SK-N-SH treated with all-trans-retinoic acid at 6 μM for 48 hours (cell line): ENCODE measurements around the gene DNAAF1.

Source experiments
- BACH2 ChIP-seq: fragments of 250-450 bp; sonication (Bioruptor Pico); IDR thresholded peaks from 2 replicates; pipeline ENCODE4 v1.9.0; 2021; ENCODE audit warnings: mild to moderate bottlenecking, borderline replicate concordance
- ESRRG ChIP-seq: fragments of 250-450 bp; sonication (Bioruptor Pico); IDR thresholded peaks from 2 replicates; pipeline ENCODE4 v1.6.1; 2021; ENCODE audit warnings: mild to moderate bottlenecking
- ISL1 ChIP-seq: fragments of 250-450 bp; sonication (Bioruptor Pico); IDR thresholded peaks from 2 replicates; pipeline ENCODE4 v2.1.2; 2022; ENCODE audit warnings: mild to moderate bottlenecking, moderate library complexity
- RARB ChIP-seq: fragments of 250-450 bp; sonication (Bioruptor Pico); IDR thresholded peaks from 2 replicates; pipeline ENCODE4 v1.8.0; 2021; ENCODE audit warnings: mild to moderate bottlenecking, moderate library complexity
- TOX ChIP-seq: fragments of 250-450 bp; sonication (Bioruptor Pico); IDR thresholded peaks from 2 replicates; pipeline ENCODE4 v1.8.0; 2021; ENCODE audit warnings: mild to moderate bottlenecking, moderate library complexity, borderline replicate concordance
- ZFP3 ChIP-seq: fragments of 250-450 bp; sonication (Bioruptor Pico); IDR thresholded peaks from 2 replicates; pipeline ENCODE4 v1.5.0; 2020; ENCODE audit warnings: mild to moderate bottlenecking, moderate library complexity
- ZFP30 ChIP-seq: fragments of 450-650 bp; formaldehyde crosslinking; IDR thresholded peaks from 2 replicates; pipeline ENCODE4 v1.5.0; 2022; ENCODE audit warnings: mild to moderate bottlenecking, moderate library complexity
- ZNF565 ChIP-seq: fragments of 450-650 bp; formaldehyde crosslinking; conservative IDR thresholded peaks from 2 replicates; pipeline ENCODE4 v1.5.0; 2020; ENCODE audit warnings: low read depth, mild to moderate bottlenecking, moderate library complexity
- ZNF70 ChIP-seq: fragments of 450-650 bp; formaldehyde crosslinking; IDR thresholded peaks from 2 replicates; pipeline ENCODE4 v1.5.0; 2020; ENCODE audit warnings: mild to moderate bottlenecking, moderate library complexity
- TF ChIP-seq, protein P1 (sequence below): fragments of 250-450 bp; sonication (Bioruptor Pico); IDR thresholded peaks from 2 replicates; pipeline ENCODE4 v1.5.1; 2020; ENCODE audit warnings: low read depth, mild to moderate bottlenecking, moderate library complexity
- TF ChIP-seq, protein P2 (sequence below): fragments of 250-450 bp; sonication (Bioruptor Pico); IDR thresholded peaks from 2 replicates; pipeline ENCODE4 v1.8.0; 2021; ENCODE audit warnings: low read depth, mild to moderate bottlenecking, moderate library complexity, borderline replicate concordance
- TF ChIP-seq, protein P3 (sequence below): fragments of 250-450 bp; sonication (Bioruptor Pico); IDR thresholded peaks from 2 replicates; pipeline ENCODE4 v1.8.0; 2020; ENCODE audit warnings: mild to moderate bottlenecking, moderate library complexity, borderline replicate concordance
- TF ChIP-seq, protein P4 (sequence below): fragments of 250-450 bp; sonication (Bioruptor Pico); IDR thresholded peaks from 2 replicates; pipeline ENCODE4 v1.5.0; 2020; ENCODE audit warnings: mild to moderate bottlenecking, moderate library complexity

DNA sequence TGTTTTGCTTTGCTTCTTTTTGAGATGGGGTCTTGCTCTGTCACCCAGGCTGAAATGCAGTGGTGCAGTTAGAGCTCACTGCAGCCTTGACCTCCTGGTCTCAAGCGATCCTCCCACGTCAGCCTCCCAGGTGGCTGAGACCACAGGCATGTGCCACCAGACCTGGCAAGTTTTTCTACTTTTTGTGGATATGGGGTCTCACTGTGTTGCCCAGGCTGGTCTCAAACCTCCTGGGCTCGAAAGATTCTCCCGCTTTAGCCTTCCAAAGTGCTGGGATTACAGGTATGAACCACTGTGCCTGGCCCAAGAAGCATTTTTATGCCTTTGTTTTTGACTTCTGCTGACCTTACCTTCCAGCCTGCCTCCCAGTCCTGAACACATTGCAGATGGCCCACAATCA is 10.1 kb downstream of the DNAAF1 start:
- no peak for TF ChIP-seq RARB
- TF ChIP-seq, protein P1, sequence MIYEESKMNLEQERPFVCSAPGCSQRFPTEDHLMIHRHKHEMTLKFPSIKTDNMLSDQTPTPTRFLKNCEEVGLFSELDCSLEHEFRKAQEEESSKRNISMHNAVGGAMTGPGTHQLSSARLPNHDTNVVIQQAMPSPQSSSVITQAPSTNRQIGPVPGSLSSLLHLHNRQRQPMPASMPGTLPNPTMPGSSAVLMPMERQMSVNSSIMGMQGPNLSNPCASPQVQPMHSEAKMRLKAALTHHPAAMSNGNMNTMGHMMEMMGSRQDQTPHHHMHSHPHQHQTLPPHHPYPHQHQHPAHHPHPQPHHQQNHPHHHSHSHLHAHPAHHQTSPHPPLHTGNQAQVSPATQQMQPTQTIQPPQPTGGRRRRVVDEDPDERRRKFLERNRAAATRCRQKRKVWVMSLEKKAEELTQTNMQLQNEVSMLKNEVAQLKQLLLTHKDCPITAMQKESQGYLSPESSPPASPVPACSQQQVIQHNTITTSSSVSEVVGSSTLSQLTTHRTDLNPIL (CRISPR knock-in tag), result no peak
- no peak for TF ChIP-seq ESRRG (CRISPR knock-in tag)
- TF ChIP-seq BACH2, result no peak
- TF ChIP-seq, protein P2, sequence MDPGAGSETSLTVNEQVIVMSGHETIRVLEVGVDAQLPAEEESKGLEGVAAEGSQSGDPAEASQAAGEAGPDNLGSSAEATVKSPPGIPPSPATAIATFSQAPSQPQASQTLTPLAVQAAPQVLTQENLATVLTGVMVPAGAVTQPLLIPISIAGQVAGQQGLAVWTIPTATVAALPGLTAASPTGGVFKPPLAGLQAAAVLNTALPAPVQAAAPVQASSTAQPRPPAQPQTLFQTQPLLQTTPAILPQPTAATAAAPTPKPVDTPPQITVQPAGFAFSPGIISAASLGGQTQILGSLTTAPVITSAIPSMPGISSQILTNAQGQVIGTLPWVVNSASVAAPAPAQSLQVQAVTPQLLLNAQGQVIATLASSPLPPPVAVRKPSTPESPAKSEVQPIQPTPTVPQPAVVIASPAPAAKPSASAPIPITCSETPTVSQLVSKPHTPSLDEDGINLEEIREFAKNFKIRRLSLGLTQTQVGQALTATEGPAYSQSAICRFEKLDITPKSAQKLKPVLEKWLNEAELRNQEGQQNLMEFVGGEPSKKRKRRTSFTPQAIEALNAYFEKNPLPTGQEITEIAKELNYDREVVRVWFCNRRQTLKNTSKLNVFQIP (CRISPR knock-in tag), result no peak
- TF ChIP-seq, protein P3, sequence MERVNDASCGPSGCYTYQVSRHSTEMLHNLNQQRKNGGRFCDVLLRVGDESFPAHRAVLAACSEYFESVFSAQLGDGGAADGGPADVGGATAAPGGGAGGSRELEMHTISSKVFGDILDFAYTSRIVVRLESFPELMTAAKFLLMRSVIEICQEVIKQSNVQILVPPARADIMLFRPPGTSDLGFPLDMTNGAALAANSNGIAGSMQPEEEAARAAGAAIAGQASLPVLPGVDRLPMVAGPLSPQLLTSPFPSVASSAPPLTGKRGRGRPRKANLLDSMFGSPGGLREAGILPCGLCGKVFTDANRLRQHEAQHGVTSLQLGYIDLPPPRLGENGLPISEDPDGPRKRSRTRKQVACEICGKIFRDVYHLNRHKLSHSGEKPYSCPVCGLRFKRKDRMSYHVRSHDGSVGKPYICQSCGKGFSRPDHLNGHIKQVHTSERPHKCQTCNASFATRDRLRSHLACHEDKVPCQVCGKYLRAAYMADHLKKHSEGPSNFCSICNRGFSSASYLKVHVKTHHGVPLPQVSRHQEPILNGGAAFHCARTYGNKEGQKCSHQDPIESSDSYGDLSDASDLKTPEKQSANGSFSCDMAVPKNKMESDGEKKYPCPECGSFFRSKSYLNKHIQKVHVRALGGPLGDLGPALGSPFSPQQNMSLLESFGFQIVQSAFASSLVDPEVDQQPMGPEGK (CRISPR knock-in tag), result no peak
- no peak for TF ChIP-seq ISL1 (CRISPR knock-in tag)
- no peak for TF ChIP-seq ZFP3 (CRISPR knock-in tag)
- TF ChIP-seq TOX, result no peak
- no peak for TF ChIP-seq ZNF70 (CRISPR knock-in tag)
- no peak for TF ChIP-seq ZFP30 (CRISPR knock-in tag)
- TF ChIP-seq, protein P4, sequence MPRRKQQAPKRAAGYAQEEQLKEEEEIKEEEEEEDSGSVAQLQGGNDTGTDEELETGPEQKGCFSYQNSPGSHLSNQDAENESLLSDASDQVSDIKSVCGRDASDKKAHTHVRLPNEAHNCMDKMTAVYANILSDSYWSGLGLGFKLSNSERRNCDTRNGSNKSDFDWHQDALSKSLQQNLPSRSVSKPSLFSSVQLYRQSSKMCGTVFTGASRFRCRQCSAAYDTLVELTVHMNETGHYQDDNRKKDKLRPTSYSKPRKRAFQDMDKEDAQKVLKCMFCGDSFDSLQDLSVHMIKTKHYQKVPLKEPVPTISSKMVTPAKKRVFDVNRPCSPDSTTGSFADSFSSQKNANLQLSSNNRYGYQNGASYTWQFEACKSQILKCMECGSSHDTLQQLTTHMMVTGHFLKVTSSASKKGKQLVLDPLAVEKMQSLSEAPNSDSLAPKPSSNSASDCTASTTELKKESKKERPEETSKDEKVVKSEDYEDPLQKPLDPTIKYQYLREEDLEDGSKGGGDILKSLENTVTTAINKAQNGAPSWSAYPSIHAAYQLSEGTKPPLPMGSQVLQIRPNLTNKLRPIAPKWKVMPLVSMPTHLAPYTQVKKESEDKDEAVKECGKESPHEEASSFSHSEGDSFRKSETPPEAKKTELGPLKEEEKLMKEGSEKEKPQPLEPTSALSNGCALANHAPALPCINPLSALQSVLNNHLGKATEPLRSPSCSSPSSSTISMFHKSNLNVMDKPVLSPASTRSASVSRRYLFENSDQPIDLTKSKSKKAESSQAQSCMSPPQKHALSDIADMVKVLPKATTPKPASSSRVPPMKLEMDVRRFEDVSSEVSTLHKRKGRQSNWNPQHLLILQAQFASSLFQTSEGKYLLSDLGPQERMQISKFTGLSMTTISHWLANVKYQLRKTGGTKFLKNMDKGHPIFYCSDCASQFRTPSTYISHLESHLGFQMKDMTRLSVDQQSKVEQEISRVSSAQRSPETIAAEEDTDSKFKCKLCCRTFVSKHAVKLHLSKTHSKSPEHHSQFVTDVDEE (CRISPR knock-in tag), result no peak
- TF ChIP-seq ZNF565, result no peak
